Stomach (tissue), 9 donors: Measurements from ENCODE around the gene SCD5. TPM values are rescaled to one million over a fixed set of nuclear protein-coding genes. Genes with fewer than 3 reads are reported as not detected.
"Not testable (repeated sequence)": the region's sequence is repeated elsewhere in the genome, so short reads cannot be mapped to it uniquely, and the experiment has no call there.

Source experiments
- DNase-seq, 2 donors: peaks; one replicate each; pipeline versions ENCODE4 v3.0.0 to v3.0.0-alpha.2; 2013 to 2019
- H3K27ac ChIP-seq, 5 donors: fragments of 200-600 bp in 4 of 5; sonication (generic) in 4 of 5; one replicate each; pipeline ENCODE4 v1.5.1; 2013 to 2019; ENCODE audit warnings: mild to moderate bottlenecking in 1 of 5, moderate library complexity in 1 of 5
- H3K27me3 ChIP-seq, 3 donors: fragments of 200-600 bp; sonication (generic); one replicate each; pipeline ENCODE4 v1.5.1; 2017 to 2019; ENCODE audit warnings: mixed run types in 1 of 3
- H3K36me3 ChIP-seq, 4 donors: fragments of 200-600 bp; sonication (generic); 1 replicate in 3 of 4; 2 replicates in 1 of 4; pipeline ENCODE4 v1.5.1; 2016 to 2019
- H3K4me1 ChIP-seq, 4 donors: fragments of 200-600 bp; sonication (generic); one replicate each; pipeline ENCODE4 v1.5.1; 2016 to 2019
- H3K4me3 ChIP-seq, 4 donors: fragments of 200-600 bp; sonication (generic) in 3 of 4; one replicate each; pipeline ENCODE4 v1.5.1; 2016 to 2019; ENCODE audit warnings: mild to moderate bottlenecking in 1 of 4
- H3K9me3 ChIP-seq, 4 donors: fragments of 200-600 bp; sonication (generic); one replicate each; pipeline ENCODE4 v1.5.1; 2016 to 2019
- CTCF ChIP-seq, 7 experiments: fragments of 450-650 bp in 4 of 7; fragments of 200-600 bp in 3 of 7; sonication (generic) in 3 of 7; IDR thresholded peaks; one replicate each; pipeline ENCODE4 v1.5.1; 2016 to 2019; ENCODE audit warnings: antibody characterized with exemption in 7 of 7, control low read depth in 2 of 7, mild to moderate bottlenecking in 1 of 7
- EP300 ChIP-seq: sonication (generic); formaldehyde crosslinking; IDR thresholded peaks from one replicate; pipeline ENCODE4 v1.6.1; 2017; ENCODE audit warnings: antibody characterized with exemption
- POLR2A ChIP-seq, 4 donors: fragments of 450-650 bp; IDR thresholded peaks; one replicate each; pipeline ENCODE4 v1.6.1; 2016; ENCODE audit warnings: antibody characterized with exemption in 4 of 4, control low read depth in 2 of 4, mild to moderate bottlenecking in 1 of 4, moderate library complexity in 1 of 4
- POLR2AphosphoS5 ChIP-seq, 3 donors: sonication (generic); formaldehyde crosslinking; IDR thresholded peaks; one replicate each; pipeline ENCODE4 v1.6.1; 2016; ENCODE audit warnings: antibody characterized with exemption in 3 of 3
- WGBS, 5 donors: extraction: QIAGEN DNeasy Blood & Tissue Kit in 3 of 5; methylation state at CpG; one replicate each; pipeline versions ENCODE4 v1.1.5 to v1.1.7; 2013 to 2018; 5-methylcytosine and 5-hydroxymethylcytosine counted together
- intact Hi-C: fragments of 100-400 bp; cut with DNase I; formaldehyde crosslinking; loops from one replicate; pipeline ENCODE4 v1.15.1; 2023; ENCODE audit warnings: low total_unique reads
- polyA plus RNA-seq, 3 donors: library from polyadenylated mRNA; stranded (reverse); fragments of 200-250 nt; gene quantifications; one replicate each; pipeline ENCODE4 v1.2.3, GENCODE V29; 2013
- total RNA-seq, 5 donors: library from RNA; depleted of rRNA; stranded (reverse); fragments of >200 nt; gene quantifications; one replicate each; pipeline versions ENCODE4 v1.1.0 to v1.2.3, GENCODE V29; 2014 to 2016
- donor health status: healthy with polysubstance abuse.
- donor health status: Bipolar disorder and iron deficiency.
- donor health status: healthy.

The SCD5 gene
- total and polyA plus RNA-seq, 8 donors = 0.58 to 35.9 (median 9.9) TPM

- no peaks in the 10 kb centered on the region for H3K4me1 ChIP-seq
- H3K27ac ChIP-seq = no peak overlapping the region
- intact Hi-C loops = no loop called here
- no peak overlapping the region for H3K4me3 ChIP-seq
- WGBS, 5 donors = 77 to 88% (median 84%) methylated on average over 2 of the region's 2 CpGs
- H3K36me3 ChIP-seq = peaks cover 56 to 81% (median 78%) of the 10 kb centered on the region in 4 donors
- H3K9me3 ChIP-seq = no peaks in the 10 kb centered on the region
- DNase-seq = no peak
- H3K27me3 ChIP-seq = no peaks in the 10 kb centered on the region
- TF ChIP-seq CTCF (IDR thresholded peaks at IDR 0.05) = no peak
Measured at GRCh38 chr4:82818664-82819662, 20.4 kb upstream of the SCD5 start.

GRCh38 chr4:82816874-82817273, 18.3 kb upstream of the SCD5 start:
- DNase-seq, intact Hi-C loops, H3K27me3 ChIP-seq, H3K27ac ChIP-seq, H3K9me3 ChIP-seq, H3K4me3 ChIP-seq, H3K4me1 ChIP-seq: not testable (repeated sequence)
- peaks cover 36 to 60% (median 57%) of the 10 kb centered on the region in 4 donors for H3K36me3 ChIP-seq
- WGBS, 5 donors = 95 to 99% (median 97%) methylated on average over 5 to 6 of the region's 6 CpGs

- Histone ChIP-seq H3K36me3 (peaks cover 12 to 32% (median 29%) of the 10 kb centered on the region in 4 donors), H3K9me3 (no peaks in the 10 kb centered on the region), H3K27ac (no peak overlapping the region), H3K4me1 (peaks cover 0 to 12% (median 3%) of the 10 kb centered on the region in 4 donors), H3K27me3 (no peaks in the 10 kb centered on the region), H3K4me3 (no peak overlapping the region)
- DNase-seq = no peak
- intact Hi-C loops = no loop called here
- whole genome bisulfite sequencing, 5 donors = 67 to 85% (median 82%) methylated on average over 1 of the region's 1 CpG
- no peak for TF ChIP-seq EP300
- TF ChIP-seq CTCF (IDR thresholded peaks at IDR 0.05) = no peak
- TF ChIP-seq POLR2AphosphoS5 (IDR thresholded peaks at IDR 0.05) = no peak
- TF ChIP-seq POLR2A (IDR thresholded peaks at IDR 0.05) = no peak
Measured at GRCh38 chr4:82814034-82814433, 15.4 kb upstream of the SCD5 start.

- H3K27ac ChIP-seq = peak overlapping the region in 3 of 5 donors; percentile 31 to 61 (median 33)
- peak in 1 of 2 donors; percentile 48 for DNase-seq
Measured at GRCh38 chr4:82811838-82812341, 13.3 kb upstream of the SCD5 start.

More at GRCh38 chr4:82811838-82812341, 13.3 kb upstream of the SCD5 start:
- TF ChIP-seq EP300 (no peak), POLR2AphosphoS5 (IDR thresholded peaks at IDR 0.05) (no peak), CTCF (IDR thresholded peaks at IDR 0.05) (no peak), POLR2A (IDR thresholded peaks at IDR 0.05) (no peak)
- intact Hi-C loops = no loop called here
- Histone ChIP-seq H3K27me3 (no peaks in the 10 kb centered on the region), H3K4me3 (no peak overlapping the region), H3K9me3 (no peaks in the 10 kb centered on the region), H3K36me3 (peaks cover 0 to 11% (median 8%) of the 10 kb centered on the region in 4 donors), H3K4me1 (peaks cover 0 to 12% (median 3%) of the 10 kb centered on the region in 4 donors)
- WGBS, 5 donors = 14 to 32% (median 26%) methylated on average over 6 of the region's 6 CpGs
